ENCODE data around the gene MTCL1. TPM values are rescaled to one million over a fixed set of nuclear protein-coding genes. Genes with fewer than 3 reads are reported as not detected.

The MTCL1 gene
- total and polyA plus RNA-seq, 10 donors = 1.6 to 7.5 (median 3.9) TPM

DNA sequence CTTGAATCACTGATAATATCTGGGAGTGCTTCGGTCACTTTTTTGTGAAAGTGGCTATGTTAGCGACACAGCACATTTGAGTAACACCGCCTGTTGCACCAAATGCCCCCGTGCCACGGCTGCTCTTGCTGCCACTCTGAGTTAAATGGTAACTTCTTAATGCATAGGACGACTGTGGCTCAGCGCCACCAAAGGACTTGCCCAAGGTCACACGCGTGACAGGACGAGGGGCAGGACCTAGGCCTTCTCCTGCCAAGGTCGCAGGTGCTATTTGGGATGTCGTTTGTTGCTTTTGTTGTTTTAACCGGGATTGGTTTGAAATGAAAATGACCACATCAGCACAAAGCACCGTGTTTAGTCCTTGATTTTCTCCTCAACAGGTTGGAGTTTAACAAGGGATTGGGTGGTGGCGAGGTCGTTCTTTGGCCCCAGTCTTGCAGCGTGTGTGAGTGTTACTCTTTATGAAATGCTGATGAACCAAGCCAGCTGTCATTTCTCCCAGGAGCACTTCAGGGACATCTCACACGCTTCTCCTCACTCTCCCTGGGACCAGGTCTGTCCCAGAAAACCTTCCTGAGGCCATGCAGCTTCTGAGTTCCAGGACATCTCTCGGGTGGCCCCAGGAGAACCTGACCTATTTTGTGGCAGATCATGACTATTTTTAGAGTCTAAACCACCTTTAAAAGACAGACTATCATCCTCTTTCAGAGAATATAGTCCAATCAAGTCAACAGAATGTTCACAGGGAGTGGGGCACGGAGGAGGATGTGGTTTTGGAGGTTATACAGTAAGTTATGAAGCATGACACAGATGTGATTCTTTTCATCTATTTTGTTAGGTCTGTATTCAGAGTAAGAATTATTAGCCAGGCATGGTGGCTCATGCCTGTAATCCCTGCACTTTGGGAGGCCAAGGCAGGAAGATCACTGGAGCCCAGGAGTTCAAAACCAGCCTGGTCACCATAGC lies 49.9 kb downstream of the MTCL1 start:
- TF ChIP-seq, protein P1, sequence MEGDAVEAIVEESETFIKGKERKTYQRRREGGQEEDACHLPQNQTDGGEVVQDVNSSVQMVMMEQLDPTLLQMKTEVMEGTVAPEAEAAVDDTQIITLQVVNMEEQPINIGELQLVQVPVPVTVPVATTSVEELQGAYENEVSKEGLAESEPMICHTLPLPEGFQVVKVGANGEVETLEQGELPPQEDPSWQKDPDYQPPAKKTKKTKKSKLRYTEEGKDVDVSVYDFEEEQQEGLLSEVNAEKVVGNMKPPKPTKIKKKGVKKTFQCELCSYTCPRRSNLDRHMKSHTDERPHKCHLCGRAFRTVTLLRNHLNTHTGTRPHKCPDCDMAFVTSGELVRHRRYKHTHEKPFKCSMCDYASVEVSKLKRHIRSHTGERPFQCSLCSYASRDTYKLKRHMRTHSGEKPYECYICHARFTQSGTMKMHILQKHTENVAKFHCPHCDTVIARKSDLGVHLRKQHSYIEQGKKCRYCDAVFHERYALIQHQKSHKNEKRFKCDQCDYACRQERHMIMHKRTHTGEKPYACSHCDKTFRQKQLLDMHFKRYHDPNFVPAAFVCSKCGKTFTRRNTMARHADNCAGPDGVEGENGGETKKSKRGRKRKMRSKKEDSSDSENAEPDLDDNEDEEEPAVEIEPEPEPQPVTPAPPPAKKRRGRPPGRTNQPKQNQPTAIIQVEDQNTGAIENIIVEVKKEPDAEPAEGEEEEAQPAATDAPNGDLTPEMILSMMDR (IDR thresholded peaks at IDR 0.05 in 8 of 11, conservative IDR thresholded peaks at IDR 0.05 in 3 of 11) = no peak
- TF ChIP-seq POLR2A (IDR thresholded peaks at IDR 0.05) (no peak), POLR2AphosphoS5 (IDR thresholded peaks at IDR 0.05) (no peak)
- no peak for DNase-seq
- Histone ChIP-seq H3K4me3 (peak overlapping the region in 1 of 8 donors; percentile 7), H3K27ac (no peak overlapping the region), H3K4me1 (peaks cover 9 to 39% (median 18%) of the 10 kb centered on the region in 6 donors), H3K27me3 (replicated peaks in 1 of 7) (peaks cover 0 to 1% (median 0%) of the 10 kb centered on the region in 7 donors), H3K9me3 (no peaks in the 10 kb centered on the region), H3K36me3 (no peaks in the 10 kb centered on the region)
- intact Hi-C loops (cut with DNase I; ENCODE audit: low total_unique reads) = no loop called here
- WGBS, 5 donors = 67 to 76% (median 73%) methylated on average over 20 of the region's 20 CpGs

DNA sequence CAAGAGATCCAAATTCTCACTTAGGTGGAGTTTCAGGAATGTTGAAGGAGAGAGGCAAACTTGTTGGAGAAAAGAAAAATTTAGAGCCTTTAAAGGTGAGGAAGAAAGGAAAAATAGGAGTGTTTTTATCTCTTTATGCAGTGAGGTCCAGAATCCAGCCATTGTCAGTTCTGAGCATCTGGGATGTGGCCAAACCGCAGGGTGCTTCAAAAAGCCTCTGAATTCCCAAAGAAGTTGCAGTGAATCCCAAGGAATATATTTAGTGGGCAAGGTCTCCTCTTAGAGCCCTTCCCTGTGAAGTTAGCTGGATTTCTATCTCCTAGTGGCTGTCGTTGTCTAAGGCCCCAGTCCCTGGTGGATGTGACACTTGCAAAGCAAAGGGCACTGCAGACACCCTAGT lies 51.2 kb downstream of the MTCL1 start:
- H3K27me3 ChIP-seq (replicated peaks in 1 of 7) = peaks cover 0 to 3% (median 0%) of the 10 kb centered on the region in 7 donors
- TF ChIP-seq POLR2AphosphoS5 (IDR thresholded peaks at IDR 0.05) = no peak
- TF ChIP-seq, protein P1 (IDR thresholded peaks at IDR 0.05 in 8 of 11, conservative IDR thresholded peaks at IDR 0.05 in 3 of 11) = no peak
- no peak for TF ChIP-seq POLR2A (IDR thresholded peaks at IDR 0.05)
- no peak overlapping the region for H3K27ac ChIP-seq
- H3K4me3 ChIP-seq = no peak overlapping the region
- H3K4me1 ChIP-seq = peaks cover 9 to 39% (median 18%) of the 10 kb centered on the region in 6 donors
- 84 to 94% (median 87%) methylated on average over 2 of the region's 2 CpGs for WGBS, 5 donors
- H3K9me3 ChIP-seq = peaks cover 0 to 7% (median 2%) of the 10 kb centered on the region in 8 donors
- no peaks in the 10 kb centered on the region for H3K36me3 ChIP-seq
- no peak for DNase-seq
- intact Hi-C loops (cut with DNase I; ENCODE audit: low total_unique reads) = no loop called here

DNA sequence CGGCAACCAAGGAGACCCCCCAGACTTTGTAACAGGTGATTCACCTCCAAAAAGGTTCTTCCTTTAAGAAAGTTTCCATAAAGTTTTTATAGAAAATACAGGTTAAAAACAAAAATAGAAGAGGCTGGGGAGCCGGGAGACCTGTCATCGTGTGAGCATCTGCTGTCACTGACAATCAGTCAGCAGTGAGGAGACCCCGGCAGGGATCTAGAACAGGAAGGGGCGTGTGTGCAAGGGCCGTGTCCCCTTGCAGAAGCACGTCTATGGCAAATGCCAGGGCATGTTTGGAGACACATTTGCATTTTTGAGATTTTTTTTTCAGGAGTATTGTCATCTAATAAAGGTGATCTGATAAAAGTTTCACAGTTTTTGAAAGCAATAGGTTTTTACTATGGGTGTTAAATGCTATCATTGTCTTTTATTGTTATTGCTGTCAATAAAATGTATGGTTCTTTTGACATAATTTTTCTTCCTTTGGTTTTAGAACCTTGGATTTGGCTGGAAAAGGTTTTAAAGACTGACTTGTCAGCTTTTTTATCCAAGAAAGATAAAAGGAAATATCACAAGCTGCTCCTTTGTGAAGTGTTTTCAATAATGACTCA lies 52.1 kb downstream of the MTCL1 start:
- no peak for DNase-seq
- WGBS, 5 donors = 48 to 70% (median 65%) methylated on average over 7 of the region's 7 CpGs
- peaks cover 0 to 3% (median 0%) of the 10 kb centered on the region in 7 donors for H3K27me3 ChIP-seq (replicated peaks in 1 of 7)
- intact Hi-C loops (cut with DNase I; ENCODE audit: low total_unique reads) = no loop called here
- H3K4me1 ChIP-seq = peaks cover 9 to 39% (median 18%) of the 10 kb centered on the region in 6 donors
- H3K9me3 ChIP-seq = peaks cover 0 to 13% (median 2%) of the 10 kb centered on the region in 8 donors
- TF ChIP-seq POLR2A (IDR thresholded peaks at IDR 0.05) (no peak), POLR2AphosphoS5 (IDR thresholded peaks at IDR 0.05) (no peak)
- TF ChIP-seq, protein P1 (IDR thresholded peaks at IDR 0.05 in 8 of 11, conservative IDR thresholded peaks at IDR 0.05 in 3 of 11) = no peak
- no peaks in the 10 kb centered on the region for H3K36me3 ChIP-seq
- no peak overlapping the region for H3K4me3 ChIP-seq
- H3K27ac ChIP-seq = no peak overlapping the region

DNA sequence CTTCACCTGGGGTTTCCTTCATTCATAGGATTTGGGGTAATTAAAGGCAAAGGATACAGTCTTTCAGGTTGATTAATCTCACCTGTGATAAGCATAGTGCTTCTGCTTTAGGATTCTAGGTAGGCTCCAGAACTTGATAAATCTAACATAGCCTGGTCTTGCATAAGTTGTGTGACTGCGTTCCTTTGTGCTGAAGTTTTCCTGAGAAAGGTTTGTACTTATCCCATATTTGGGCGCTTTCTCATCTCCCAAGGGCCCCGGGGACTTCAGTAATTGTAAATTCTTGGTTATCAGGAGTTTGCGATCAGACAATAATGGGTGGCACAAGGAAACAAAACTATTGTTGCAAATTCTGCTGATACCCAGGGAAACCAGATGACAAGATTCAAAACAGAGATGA lies 53.1 kb downstream of the MTCL1 start:
- TF ChIP-seq POLR2AphosphoS5 (IDR thresholded peaks at IDR 0.05) (no peak), POLR2A (IDR thresholded peaks at IDR 0.05) (no peak)
- TF ChIP-seq, protein P1 (IDR thresholded peaks at IDR 0.05 in 8 of 11, conservative IDR thresholded peaks at IDR 0.05 in 3 of 11) = no peak
- no peaks in the 10 kb centered on the region for H3K36me3 ChIP-seq
- no peak overlapping the region for H3K4me3 ChIP-seq
- H3K27me3 ChIP-seq (replicated peaks in 1 of 7) = peaks cover 0 to 3% (median 0%) of the 10 kb centered on the region in 7 donors
- intact Hi-C loops (cut with DNase I; ENCODE audit: low total_unique reads) = no loop called here
- no peak for DNase-seq
- H3K27ac ChIP-seq = no peak overlapping the region
- 94 to 99% (median 96%) methylated on average over 4 of the region's 4 CpGs for WGBS, 5 donors
- H3K9me3 ChIP-seq = peaks cover 0 to 13% (median 2%) of the 10 kb centered on the region in 8 donors
- peaks cover 9 to 39% (median 18%) of the 10 kb centered on the region in 6 donors for H3K4me1 ChIP-seq
